GM10248 (cell line): ENCODE data around the gene SLBP.

Experiments used
- CTCF ChIA-PET: fragments of 300-600 bp; sonication (Branson Sonifier 250); formaldehyde crosslinking; extraction: SDS; loops from one replicate; lab custom pipeline; 2021; ENCODE audit warnings: antibody characterized with exemption; lab: Yijun Ruan, JAX
- POLR2A ChIA-PET: fragments of 350-650 bp; sonication (Branson Sonifier 250); formaldehyde crosslinking; extraction: SDS; loops from one replicate; lab custom pipeline; 2020; ENCODE audit warnings: antibody characterized with exemption; lab: Yijun Ruan, JAX
- DNase-seq: peaks from one replicate; pipeline ENCODE4 v3.0.0; 2012; ENCODE audit errors: extremely low spot score
- TF ChIP-seq, protein P1 (sequence below): IDR thresholded peaks from 2 replicates; pipeline ENCODE4 v1.5.1; 2012; ENCODE audit warnings: mild to moderate bottlenecking, low read depth; ENCODE audit errors: extremely low read depth, missing control alignments, control extremely low read depth

Gene SLBP

DNA sequence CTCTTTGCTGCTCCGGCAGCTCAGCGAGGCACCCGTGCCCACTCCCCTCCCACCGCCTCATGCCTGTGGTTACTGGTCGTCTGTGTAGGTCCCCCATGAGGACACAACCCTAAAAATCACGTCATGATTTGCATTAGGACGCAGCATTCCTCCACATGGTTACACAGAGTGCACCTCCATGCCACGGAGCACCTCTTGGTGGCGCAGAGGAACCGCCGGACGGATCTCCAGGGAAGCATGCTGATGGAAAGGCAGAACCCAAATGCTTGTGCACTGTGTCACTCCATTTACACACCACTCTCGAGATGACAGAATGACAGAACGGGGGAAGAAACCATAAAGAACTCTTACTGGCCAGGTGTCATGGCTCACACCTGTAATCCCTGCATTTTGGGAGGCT lies 50.4 kb downstream of the SLBP start:
- CTCF ChIA-PET = interaction anchor here (1.1 to 2.1 kb wide), 2 partner anchors 13 to 32 kb away, joined by 3 to 9 read pairs; no protein-coding TSS in a partner anchor
- POLR2A ChIA-PET = no interaction called here
- no peak for DNase-seq
- TF ChIP-seq, protein P1, sequence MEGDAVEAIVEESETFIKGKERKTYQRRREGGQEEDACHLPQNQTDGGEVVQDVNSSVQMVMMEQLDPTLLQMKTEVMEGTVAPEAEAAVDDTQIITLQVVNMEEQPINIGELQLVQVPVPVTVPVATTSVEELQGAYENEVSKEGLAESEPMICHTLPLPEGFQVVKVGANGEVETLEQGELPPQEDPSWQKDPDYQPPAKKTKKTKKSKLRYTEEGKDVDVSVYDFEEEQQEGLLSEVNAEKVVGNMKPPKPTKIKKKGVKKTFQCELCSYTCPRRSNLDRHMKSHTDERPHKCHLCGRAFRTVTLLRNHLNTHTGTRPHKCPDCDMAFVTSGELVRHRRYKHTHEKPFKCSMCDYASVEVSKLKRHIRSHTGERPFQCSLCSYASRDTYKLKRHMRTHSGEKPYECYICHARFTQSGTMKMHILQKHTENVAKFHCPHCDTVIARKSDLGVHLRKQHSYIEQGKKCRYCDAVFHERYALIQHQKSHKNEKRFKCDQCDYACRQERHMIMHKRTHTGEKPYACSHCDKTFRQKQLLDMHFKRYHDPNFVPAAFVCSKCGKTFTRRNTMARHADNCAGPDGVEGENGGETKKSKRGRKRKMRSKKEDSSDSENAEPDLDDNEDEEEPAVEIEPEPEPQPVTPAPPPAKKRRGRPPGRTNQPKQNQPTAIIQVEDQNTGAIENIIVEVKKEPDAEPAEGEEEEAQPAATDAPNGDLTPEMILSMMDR = no peak

DNA sequence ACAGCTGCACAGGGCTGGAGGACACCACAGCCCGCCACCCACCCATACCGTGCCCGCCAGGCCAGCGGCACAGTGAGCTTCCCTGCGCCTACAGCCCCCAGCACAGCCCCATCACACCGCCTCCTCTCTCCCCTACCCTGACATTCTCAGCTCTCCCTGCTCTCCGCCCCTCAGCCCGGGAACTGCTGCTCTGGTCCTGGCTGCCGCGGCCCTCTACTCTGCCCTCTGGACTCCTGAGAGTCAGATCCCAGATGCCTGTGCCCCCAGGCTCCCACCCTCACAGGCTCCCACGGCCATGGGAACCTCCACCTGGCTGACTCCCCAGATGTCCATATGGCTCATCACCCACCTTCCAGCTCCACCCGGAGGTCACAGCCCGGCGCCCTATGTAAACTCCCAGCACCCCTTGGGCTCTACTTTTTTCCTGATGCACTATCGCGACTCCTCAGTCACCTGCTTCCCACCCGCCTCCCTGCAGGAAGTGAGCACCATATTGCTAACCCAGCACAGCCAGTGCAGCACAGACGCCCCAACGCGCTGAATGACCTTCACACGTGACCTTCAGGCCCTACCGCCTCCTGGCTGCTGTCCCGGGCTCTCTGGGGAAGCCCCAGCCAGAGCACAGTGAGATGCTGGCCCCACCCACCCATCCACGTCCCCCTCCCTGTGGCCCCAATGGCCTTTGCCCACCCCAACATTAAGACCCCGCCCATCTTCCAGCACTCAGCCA lies 51.0 kb downstream of the SLBP start:
- ChIA-PET CTCF (interaction anchor here (1.1 kb wide), 1 partner anchor 14 kb away, joined by 3 read pairs; no protein-coding TSS in a partner anchor), POLR2A (no interaction called here)
- DNase-seq = no peak
- TF ChIP-seq, protein P1 = no peak

DNA sequence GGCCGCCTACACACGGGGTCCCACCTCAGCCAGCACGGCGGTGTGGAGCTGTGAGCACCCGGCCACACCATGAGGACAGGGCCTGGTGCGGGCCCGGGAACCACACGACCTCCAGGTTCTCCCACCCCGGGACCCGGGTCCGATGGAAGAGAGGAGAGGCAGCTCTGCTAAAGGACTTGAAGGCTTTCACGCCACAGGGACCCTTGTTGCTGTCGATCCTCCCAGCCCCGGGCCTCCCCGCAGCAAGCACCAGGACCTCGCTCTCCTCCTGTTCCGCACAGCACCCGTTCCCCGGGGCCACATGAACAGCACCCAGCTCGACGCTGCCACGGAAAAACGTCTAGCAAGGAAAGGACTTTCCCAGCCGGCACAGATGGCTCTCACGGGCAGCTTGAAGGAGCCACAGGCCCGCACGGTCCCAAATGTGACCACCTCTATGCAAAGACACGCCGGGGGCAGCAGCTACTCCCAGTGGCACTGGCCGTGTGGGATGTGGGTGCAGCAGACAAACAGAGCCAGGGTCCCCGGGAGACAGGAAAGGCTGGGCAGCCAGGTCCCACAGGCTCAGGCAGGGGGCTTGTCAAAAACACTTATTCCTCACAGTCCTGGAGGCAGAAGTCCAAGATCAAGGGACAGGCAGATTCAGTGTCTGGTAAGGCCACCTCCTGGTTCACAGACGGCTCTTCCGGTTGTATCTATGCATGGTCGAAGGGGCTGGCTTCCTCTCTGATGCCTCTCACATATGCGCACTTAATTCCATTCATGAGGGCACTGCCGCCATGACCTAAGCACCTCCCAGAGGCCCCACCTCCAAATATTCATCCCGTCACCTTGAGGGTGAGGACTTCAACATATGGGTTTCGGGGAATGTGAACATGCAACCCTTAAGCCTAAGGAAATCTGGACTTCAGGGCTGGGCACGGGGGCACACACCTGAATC lies 52.7 kb downstream of the SLBP start:
- TF ChIP-seq, protein P1 = no peak
- DNase-seq = no peak
- POLR2A ChIA-PET = no interaction called here
- CTCF ChIA-PET = no interaction called here

DNA sequence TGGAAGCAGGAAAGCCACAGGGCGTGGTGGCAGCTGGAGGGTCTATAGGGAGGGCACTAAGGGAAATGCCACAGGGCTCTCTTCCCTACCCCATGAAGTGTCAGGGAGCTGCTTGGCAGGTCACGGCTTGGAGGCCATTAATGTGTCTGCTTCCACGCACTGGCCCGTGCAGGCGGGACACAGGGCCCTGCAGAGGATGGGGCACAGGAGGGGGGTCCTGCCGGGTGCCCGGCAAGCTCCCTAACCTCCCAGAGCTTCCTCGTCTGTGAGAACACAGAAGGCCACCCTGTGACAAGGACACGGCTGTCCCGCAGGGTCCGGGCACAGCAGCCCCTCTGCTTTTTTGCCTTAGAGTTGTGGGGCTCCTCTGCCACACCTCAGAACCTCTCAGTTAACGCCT lies 53.5 kb downstream of the SLBP start:
- ChIA-PET CTCF (interaction anchor here (0.8 kb wide), 1 partner anchor 241 kb away, joined by 3 read pairs; no protein-coding TSS in a partner anchor), POLR2A (no interaction called here)
- no peak for DNase-seq
- TF ChIP-seq, protein P1 = no peak

DNA sequence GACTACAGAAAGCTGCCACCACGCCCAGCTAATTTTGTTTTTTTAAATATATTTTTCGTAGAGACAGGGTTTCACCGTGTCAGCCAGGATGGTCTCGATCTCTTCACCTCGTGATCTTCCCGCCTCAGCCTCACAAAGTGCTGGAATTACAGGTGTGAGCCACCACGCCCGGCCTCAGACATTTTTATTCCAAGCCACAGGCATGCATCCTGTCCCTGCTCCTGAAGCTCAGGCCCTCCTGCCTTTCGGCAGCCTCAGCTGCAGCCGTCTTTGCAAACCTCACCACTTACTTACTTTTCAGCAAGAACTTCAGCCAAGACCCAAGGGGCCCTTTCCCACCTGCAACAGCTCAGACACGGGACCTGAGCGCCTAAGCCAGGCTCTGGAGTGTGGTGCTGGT lies 54.0 kb downstream of the SLBP start:
- ChIA-PET CTCF (interaction anchor here (0.8 to 1.2 kb wide), 3 partner anchors 9 to 242 kb away, joined by 3 to 4 read pairs (median 3); no protein-coding TSS in a partner anchor), POLR2A (no interaction called here)
- no peak for DNase-seq
- TF ChIP-seq, protein P1 = no peak

DNA sequence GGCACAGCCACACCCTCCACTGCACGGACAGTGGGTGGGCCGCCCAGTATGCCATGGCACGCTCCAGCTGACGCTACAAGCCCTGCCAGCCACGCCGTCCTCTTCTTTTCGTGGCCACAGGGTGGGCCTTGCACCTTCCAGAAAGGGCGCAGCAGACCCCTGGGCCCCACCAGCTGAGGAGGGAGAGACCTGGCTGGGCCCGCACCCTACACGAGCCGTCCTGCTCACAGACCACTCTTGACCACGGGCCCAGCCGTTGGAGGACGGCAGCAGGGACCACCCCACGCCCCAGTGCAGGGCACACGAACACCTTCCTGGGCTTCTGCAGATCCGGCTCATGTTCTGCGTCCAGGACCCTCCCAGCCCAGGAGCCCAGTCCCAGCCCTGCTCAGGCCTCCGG lies 55.1 kb downstream of the SLBP start:
- TF ChIP-seq, protein P1 = no peak
- CTCF ChIA-PET = interaction anchor here (1.2 kb wide), 1 partner anchor 8 kb away, joined by 3 read pairs; no protein-coding TSS in a partner anchor
- POLR2A ChIA-PET = no interaction called here
- no peak for DNase-seq
